Panc1 (cell line): ENCODE data around the gene EDNRB. TPM values are rescaled to one million over a fixed set of nuclear protein-coding genes. Genes with fewer than 3 reads are reported as not detected.

ENCODE experiments used
- ATAC-seq: fragments of 200-7000 bp; cut with Tn5 transposase; 2 replicates; pipeline ENCODE4 v1.9.1; 2020; ENCODE audit warnings: mild to moderate bottlenecking, moderate library complexity
- BruUV-seq: library from RNA; stranded (reverse); fragments of 400-500 nt; replicated peaks from 2 replicates; lab custom pipeline; 2021; lab: Mats Ljungman, UMichigan
- CTCF ChIA-PET: fragments of 300-600 bp; sonication (Branson Sonifier 250); formaldehyde crosslinking; loops from one replicate; lab custom pipeline; 2022; ENCODE audit warnings: antibody characterized with exemption; lab: Charles Lee
- POLR2A ChIA-PET: fragments of 300-600 bp; sonication (Branson Sonifier 250); formaldehyde crosslinking; loops from one replicate; lab custom pipeline; 2022; ENCODE audit warnings: antibody characterized with exemption; lab: Charles Lee
- DNase-seq: peaks from one replicate; pipeline ENCODE4 v3.0.0-alpha.2; 2010; ENCODE audit warnings: low read depth, low spot score
- H3K27ac ChIP-seq: 2 replicates; pipeline ENCODE4 v1.5.1; 2011; ENCODE audit warnings: mild to moderate bottlenecking, low read length, inconsistent platforms
- H3K27me3 ChIP-seq: fragments of 200-500 bp; sonication (Bioruptor generic); 2 replicates; pipeline ENCODE4 v1.6.0; 2014; ENCODE audit warnings: low read length, inconsistent platforms; ENCODE audit not compliant: control insufficient read depth, insufficient read depth
- H3K36me3 ChIP-seq: fragments of 200-500 bp; sonication (Bioruptor generic); 2 replicates; pipeline ENCODE4 v1.5.1; 2014; ENCODE audit warnings: inconsistent platforms, mild to moderate bottlenecking, low read length, moderate library complexity; ENCODE audit not compliant: control insufficient read depth, insufficient read depth
- H3K4me1 ChIP-seq: 2 replicates; pipeline ENCODE4 v1.5.1; 2011; ENCODE audit warnings: inconsistent platforms, mild to moderate bottlenecking, low read length, moderate library complexity; ENCODE audit not compliant: control insufficient read depth, insufficient read depth
- H3K4me3 ChIP-seq, 2 experiments: 2 replicates each; pipeline ENCODE4 v1.5.1; 2011 to 2012; ENCODE audit warnings: low read depth in 2 of 2, low read length in 2 of 2, mild to moderate bottlenecking in 2 of 2, inconsistent platforms in 1 of 2, moderate library complexity in 1 of 2
- H3K9me3 ChIP-seq: fragments of 200-500 bp; sonication (Bioruptor generic); 2 replicates; pipeline ENCODE4 v1.5.1; 2014; ENCODE audit warnings: low read depth, mild to moderate bottlenecking, inconsistent platforms, low read length, moderate library complexity; ENCODE audit not compliant: control insufficient read depth, insufficient read depth
- CTCF ChIP-seq: fragments of 450-650 bp; IDR thresholded peaks from 2 replicates; pipeline ENCODE4 v1.5.1; 2017; ENCODE audit warnings: mild to moderate bottlenecking
- POLR2AphosphoS5 ChIP-seq: IDR thresholded peaks from 2 replicates; pipeline ENCODE4 v1.6.1; 2012; ENCODE audit warnings: mild to moderate bottlenecking, low read depth, low read length, moderate library complexity
- REST ChIP-seq, 2 experiments: IDR thresholded peaks; 2 replicates each; pipeline ENCODE4 v1.6.1; 2011 to 2012; ENCODE audit warnings: low read depth in 2 of 2, control low read depth in 1 of 2, low read length in 1 of 2, mild to moderate bottlenecking in 1 of 2, moderate library complexity in 1 of 2; ENCODE audit not compliant: insufficient read depth in 1 of 2
- SIN3A ChIP-seq: IDR thresholded peaks from 2 replicates; pipeline ENCODE4 v1.6.1; 2012; ENCODE audit warnings: low read depth, mild to moderate bottlenecking, low read length, moderate library complexity, borderline replicate concordance; ENCODE audit not compliant: insufficient read depth
- TCF7L2 ChIP-seq: IDR thresholded peaks from 2 replicates; pipeline ENCODE4 v1.6.1; 2011; ENCODE audit warnings: mild to moderate bottlenecking, low read depth, low read length, inconsistent platforms
- in situ Hi-C: cut with HindIII; loops from 2 replicates; pipeline ENCODE4 v1.10.0; 2016; ENCODE audit warnings: low sequenced_read_pairs, low pct_unique_long_range_greater_than_20kb
- intact Hi-C: fragments of 100-400 bp; cut with micrococcal nuclease; formaldehyde crosslinking; loops from one replicate; pipeline ENCODE4 v1.10.0; 2022; ENCODE audit not compliant: unreplicated experiment
- total RNA-seq: library from RNA; stranded (reverse); gene quantifications from one replicate; pipeline ENCODE4 v1.2.1, GENCODE V29; 2021; ENCODE audit not compliant: unreplicated experiment

The EDNRB gene
- total RNA-seq, 1 experiment from 2014 or later, result 0.18 TPM

DNA sequence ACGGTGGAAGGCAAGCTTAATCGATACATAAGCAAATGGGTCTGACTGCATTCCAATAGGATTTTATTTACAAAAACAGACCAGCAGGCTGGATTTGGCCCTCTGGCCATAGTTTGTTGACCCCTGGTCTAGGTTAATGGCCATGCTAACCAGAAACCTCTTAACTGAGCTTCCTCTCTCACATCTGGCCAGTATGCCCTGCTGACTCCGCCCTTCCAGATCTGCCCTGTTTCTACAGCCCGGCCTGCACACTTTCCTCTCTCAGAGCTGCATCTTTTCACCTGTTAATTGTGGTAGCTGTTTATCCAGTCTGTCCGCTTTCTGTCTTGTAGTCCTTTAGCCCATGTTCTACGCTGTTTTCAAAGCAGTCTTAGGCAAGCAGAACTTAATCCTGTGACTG, 25.6 kb downstream of the EDNRB start:
- Histone ChIP-seq H3K27ac (no peak overlapping the region), H3K27me3 (no peaks in the 10 kb centered on the region), H3K9me3 (no peaks in the 10 kb centered on the region), H3K4me3 (no peak overlapping the region), H3K4me1 (no peaks in the 10 kb centered on the region), H3K36me3 (no peaks in the 10 kb centered on the region)
- TF ChIP-seq CTCF (no peak), REST (IDR thresholded peaks at IDR 0.05; ENCODE audit: insufficient read depth in 1 of 2, low read depth in 2 of 2, low read length in 1 of 2) (no peak), TCF7L2 (no peak), SIN3A (no peak), POLR2AphosphoS5 (no peak)
- in situ Hi-C loops (no loop called here), intact Hi-C loops (no loop called here)
- DNase-seq, result no peak
- ChIA-PET POLR2A (no interaction called here), CTCF (no interaction called here)
- BruUV-seq, result no TSS peak
- no peak for ATAC-seq

GRCh38 chr13:77892491-77892890, 26.1 kb downstream of the EDNRB start:
- H3K27me3 ChIP-seq, result no peaks in the 10 kb centered on the region
- no peaks in the 10 kb centered on the region for H3K4me1 ChIP-seq
- DNase-seq, result no peak
- TF ChIP-seq REST (IDR thresholded peaks at IDR 0.05; ENCODE audit: insufficient read depth in 1 of 2, low read depth in 2 of 2, low read length in 1 of 2) (no peak), SIN3A (no peak), POLR2AphosphoS5 (no peak), TCF7L2 (no peak)
- intact Hi-C loops, result no loop called here
- ATAC-seq, result no peak
- no peaks in the 10 kb centered on the region for H3K36me3 ChIP-seq
- POLR2A ChIA-PET, result no interaction called here
- no peaks in the 10 kb centered on the region for H3K9me3 ChIP-seq
- H3K27ac ChIP-seq, result no peak overlapping the region
- CTCF ChIA-PET, result no interaction called here
- H3K4me3 ChIP-seq, result no peak overlapping the region
- in situ Hi-C loops, result no loop called here
- BruUV-seq, result no TSS peak
